ENCODE results near the gene COL10A1. TPM values are rescaled to one million over a fixed set of nuclear protein-coding genes. Genes with fewer than 3 reads are reported as not detected.

Gene COL10A1
- total and polyA plus RNA-seq, 2 experiments from 2014 or later, result 0.28 to 0.31 TPM

DNA sequence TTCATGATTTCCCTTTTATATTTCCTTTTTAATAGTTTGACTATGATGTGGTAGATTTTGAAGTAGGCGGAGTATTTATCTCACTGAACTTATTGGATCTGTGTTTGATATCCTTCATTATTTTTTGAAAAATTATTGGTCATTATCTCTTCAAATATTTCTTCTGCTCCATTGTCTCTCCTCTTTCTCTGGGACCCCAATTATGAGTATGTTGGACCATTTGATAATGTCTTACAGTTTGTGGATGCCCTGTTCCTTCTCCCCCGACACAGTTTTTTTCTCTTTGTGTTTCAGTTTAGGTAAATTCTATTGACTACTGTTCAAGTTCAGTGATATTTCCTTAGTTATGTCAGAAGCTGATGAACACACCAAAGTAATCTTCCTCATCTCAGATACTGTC is 49.4 kb upstream of the COL10A1 start (continued):
- TF ChIP-seq, protein P1, sequence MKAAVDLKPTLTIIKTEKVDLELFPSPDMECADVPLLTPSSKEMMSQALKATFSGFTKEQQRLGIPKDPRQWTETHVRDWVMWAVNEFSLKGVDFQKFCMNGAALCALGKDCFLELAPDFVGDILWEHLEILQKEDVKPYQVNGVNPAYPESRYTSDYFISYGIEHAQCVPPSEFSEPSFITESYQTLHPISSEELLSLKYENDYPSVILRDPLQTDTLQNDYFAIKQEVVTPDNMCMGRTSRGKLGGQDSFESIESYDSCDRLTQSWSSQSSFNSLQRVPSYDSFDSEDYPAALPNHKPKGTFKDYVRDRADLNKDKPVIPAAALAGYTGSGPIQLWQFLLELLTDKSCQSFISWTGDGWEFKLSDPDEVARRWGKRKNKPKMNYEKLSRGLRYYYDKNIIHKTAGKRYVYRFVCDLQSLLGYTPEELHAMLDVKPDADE (IDR thresholded peaks at IDR 0.05), result no peak
- TF ChIP-seq, protein P2, sequence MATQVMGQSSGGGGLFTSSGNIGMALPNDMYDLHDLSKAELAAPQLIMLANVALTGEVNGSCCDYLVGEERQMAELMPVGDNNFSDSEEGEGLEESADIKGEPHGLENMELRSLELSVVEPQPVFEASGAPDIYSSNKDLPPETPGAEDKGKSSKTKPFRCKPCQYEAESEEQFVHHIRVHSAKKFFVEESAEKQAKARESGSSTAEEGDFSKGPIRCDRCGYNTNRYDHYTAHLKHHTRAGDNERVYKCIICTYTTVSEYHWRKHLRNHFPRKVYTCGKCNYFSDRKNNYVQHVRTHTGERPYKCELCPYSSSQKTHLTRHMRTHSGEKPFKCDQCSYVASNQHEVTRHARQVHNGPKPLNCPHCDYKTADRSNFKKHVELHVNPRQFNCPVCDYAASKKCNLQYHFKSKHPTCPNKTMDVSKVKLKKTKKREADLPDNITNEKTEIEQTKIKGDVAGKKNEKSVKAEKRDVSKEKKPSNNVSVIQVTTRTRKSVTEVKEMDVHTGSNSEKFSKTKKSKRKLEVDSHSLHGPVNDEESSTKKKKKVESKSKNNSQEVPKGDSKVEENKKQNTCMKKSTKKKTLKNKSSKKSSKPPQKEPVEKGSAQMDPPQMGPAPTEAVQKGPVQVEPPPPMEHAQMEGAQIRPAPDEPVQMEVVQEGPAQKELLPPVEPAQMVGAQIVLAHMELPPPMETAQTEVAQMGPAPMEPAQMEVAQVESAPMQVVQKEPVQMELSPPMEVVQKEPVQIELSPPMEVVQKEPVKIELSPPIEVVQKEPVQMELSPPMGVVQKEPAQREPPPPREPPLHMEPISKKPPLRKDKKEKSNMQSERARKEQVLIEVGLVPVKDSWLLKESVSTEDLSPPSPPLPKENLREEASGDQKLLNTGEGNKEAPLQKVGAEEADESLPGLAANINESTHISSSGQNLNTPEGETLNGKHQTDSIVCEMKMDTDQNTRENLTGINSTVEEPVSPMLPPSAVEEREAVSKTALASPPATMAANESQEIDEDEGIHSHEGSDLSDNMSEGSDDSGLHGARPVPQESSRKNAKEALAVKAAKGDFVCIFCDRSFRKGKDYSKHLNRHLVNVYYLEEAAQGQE (IDR thresholded peaks at IDR 0.05; ENCODE audit: unreplicated experiment), result no peak
- no peak for TF ChIP-seq ZNF331 (CRISPR knock-in tag; IDR thresholded peaks at IDR 0.05; ENCODE audit: low read depth)
- no peak for TF ChIP-seq STAT1 (IDR thresholded peaks at IDR 0.05; ENCODE audit: unreplicated experiment)
- no peak for TF ChIP-seq EZH2phosphoT487 (IDR thresholded peaks at IDR 0.05; ENCODE audit: unreplicated experiment)
- no peak for TF ChIP-seq JUNB (IDR thresholded peaks at IDR 0.05; ENCODE audit: unreplicated experiment)

GRCh38 chr6:116173928-116174327 is 48.0 kb upstream of the COL10A1 start:
- Mint-ChIP-seq H3K27ac (no peak overlapping the region), H3K27me3 (ENCODE audit: insufficient read depth, low read depth, poor library complexity) (no peaks in the 10 kb centered on the region), H3K9me3 (peaks cover 9% of the 10 kb centered on the region; the same call in 2 of the 3 replicates), H3K4me1 (peaks cover 8% of the 10 kb centered on the region; the same call in 2 of the 3 replicates), H3K36me3 (ENCODE audit: low read depth) (peaks cover 16% of the 10 kb centered on the region; the same call in 2 of the 3 replicates), H3K4me3 (no peak overlapping the region)
- Histone ChIP-seq H3K4me3 (no peak overlapping the region), H3K27ac (ENCODE audit: low read depth) (no peak overlapping the region), H4K20me1 (replicated peaks; ENCODE audit: insufficient read depth) (no peaks in the 10 kb centered on the region), H3F3A (replicated peaks; ENCODE audit: low read depth) (no peaks in the 10 kb centered on the region), H3K4me2 (no peak overlapping the region), H3K79me2 (replicated peaks; ENCODE audit: insufficient read depth) (no peaks in the 10 kb centered on the region), H2AFZ (no peak overlapping the region), H3K36me3 (ENCODE audit: insufficient read depth) (no peaks in the 10 kb centered on the region), H3K27me3 (ENCODE audit: insufficient read depth) (no peaks in the 10 kb centered on the region), H3K9me2 (ENCODE audit: insufficient read depth) (no peaks in the 10 kb centered on the region), H3K4me1 (ENCODE audit: insufficient read depth) (0 out of 2 replicates have a peak, but pooled peaks cover 6% of the 10 kb centered on the region)
- ATAC-seq (no peak), DNase-seq (ENCODE audit: low spot score) (no peak)
- TF ChIP-seq, protein P3, sequence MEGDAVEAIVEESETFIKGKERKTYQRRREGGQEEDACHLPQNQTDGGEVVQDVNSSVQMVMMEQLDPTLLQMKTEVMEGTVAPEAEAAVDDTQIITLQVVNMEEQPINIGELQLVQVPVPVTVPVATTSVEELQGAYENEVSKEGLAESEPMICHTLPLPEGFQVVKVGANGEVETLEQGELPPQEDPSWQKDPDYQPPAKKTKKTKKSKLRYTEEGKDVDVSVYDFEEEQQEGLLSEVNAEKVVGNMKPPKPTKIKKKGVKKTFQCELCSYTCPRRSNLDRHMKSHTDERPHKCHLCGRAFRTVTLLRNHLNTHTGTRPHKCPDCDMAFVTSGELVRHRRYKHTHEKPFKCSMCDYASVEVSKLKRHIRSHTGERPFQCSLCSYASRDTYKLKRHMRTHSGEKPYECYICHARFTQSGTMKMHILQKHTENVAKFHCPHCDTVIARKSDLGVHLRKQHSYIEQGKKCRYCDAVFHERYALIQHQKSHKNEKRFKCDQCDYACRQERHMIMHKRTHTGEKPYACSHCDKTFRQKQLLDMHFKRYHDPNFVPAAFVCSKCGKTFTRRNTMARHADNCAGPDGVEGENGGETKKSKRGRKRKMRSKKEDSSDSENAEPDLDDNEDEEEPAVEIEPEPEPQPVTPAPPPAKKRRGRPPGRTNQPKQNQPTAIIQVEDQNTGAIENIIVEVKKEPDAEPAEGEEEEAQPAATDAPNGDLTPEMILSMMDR (conservative IDR thresholded peaks at IDR 0.05; ENCODE audit: low read depth in 2 of 2), result no peak
- TF ChIP-seq, protein P2 (IDR thresholded peaks at IDR 0.05; ENCODE audit: unreplicated experiment), result no peak
- TF ChIP-seq STAT1 (IDR thresholded peaks at IDR 0.05; ENCODE audit: unreplicated experiment) (no peak), EZH2phosphoT487 (IDR thresholded peaks at IDR 0.05; ENCODE audit: unreplicated experiment) (no peak), ZNF462 (CRISPR knock-in tag; IDR thresholded peaks at IDR 0.05) (no peak)

Data from GM23338 (cell line).